Measurements from ENCODE around the gene SLC25A29.

The SLC25A29 gene

GRCh38 chr14:100279133-100279532 is 27.1 kb downstream of the SLC25A29 start:
- no peak for DNase-seq

- DNase-seq, result no peak
Measured at GRCh38 chr14:100278702-100279101, 27.5 kb downstream of the SLC25A29 start.

- no peak for DNase-seq
Measured at GRCh38 chr14:100275214-100275613, 31.0 kb downstream of the SLC25A29 start.

- DNase-seq, result no peak
Measured at GRCh38 chr14:100274250-100274649, 32.0 kb downstream of the SLC25A29 start.

- DNase-seq, result peak; percentile 4
Measured at GRCh38 chr14:100271247-100271939, 34.9 kb downstream of the SLC25A29 start.

- no peak for DNase-seq
Measured at GRCh38 chr14:100268591-100269207, 37.5 kb downstream of the SLC25A29 start.

DNA sequence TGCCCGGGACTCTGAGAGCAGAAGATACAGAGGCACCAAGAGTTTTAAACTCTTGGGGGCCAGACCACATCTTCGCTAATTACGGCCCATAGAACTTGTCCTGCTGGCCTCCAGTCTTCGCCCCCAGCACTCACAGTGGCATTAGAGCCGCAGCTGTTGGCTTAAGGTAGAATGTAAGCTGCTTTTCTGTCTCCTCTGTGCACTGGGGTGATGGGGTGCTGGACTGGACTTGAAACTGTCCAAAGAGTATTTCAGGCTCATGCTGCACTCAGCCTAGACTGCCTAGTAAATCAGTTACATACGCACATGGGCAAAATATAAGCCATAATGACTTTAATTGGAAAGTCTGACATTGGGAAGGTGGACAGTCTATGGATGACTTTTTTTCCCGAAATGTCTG is 38.3 kb downstream of the SLC25A29 start:
- no peak for DNase-seq

- DNase-seq, result no peak
Measured at GRCh38 chr14:100263141-100263540, 43.1 kb downstream of the SLC25A29 start.

DNA sequence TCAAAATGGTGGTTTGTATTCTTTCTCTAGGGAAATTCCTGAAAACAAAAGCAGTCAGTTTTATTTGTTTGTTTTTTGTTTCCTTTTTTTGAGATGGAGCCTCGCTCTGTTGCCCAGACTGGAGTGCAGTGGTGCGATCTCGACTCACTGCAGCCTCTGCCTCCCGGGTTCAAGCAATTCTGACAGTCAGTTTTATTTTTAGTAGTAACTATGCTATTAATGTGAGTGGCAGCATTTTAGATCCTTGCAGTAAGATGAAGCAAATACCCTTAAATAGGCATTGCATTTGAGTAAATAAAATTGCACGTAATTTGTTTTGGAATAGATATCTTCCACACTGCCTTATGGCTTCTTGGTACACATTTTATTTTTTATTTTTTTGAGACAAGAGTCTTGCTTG is 43.7 kb downstream of the SLC25A29 start:
- no peak for DNase-seq

DNA sequence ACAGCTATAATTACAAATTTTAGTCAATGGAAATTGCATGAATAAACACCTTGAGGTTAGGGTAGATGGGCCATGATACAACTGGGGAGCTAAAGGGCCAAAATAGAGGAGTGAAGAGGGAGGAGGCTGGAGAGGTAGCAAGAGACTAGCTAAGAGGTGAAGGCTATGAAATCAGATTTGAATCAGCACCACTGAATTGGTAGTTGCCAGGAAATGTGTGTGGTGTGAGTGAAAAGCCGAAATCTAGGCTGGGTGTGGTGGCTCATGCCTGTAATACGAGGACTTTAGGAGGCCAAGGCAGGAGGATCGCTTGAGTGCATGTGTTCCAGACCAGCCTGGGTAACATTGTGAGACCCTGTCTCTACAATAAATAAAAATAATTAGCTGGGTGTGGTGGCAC is 44.6 kb downstream of the SLC25A29 start:
- no peak for DNase-seq

- DNase-seq, result no peak
Measured at GRCh38 chr14:100256339-100256895, 49.8 kb downstream of the SLC25A29 start.

GRCh38 chr14:100252684-100253083 is 53.6 kb downstream of the SLC25A29 start:
- DNase-seq, result no peak

DNA sequence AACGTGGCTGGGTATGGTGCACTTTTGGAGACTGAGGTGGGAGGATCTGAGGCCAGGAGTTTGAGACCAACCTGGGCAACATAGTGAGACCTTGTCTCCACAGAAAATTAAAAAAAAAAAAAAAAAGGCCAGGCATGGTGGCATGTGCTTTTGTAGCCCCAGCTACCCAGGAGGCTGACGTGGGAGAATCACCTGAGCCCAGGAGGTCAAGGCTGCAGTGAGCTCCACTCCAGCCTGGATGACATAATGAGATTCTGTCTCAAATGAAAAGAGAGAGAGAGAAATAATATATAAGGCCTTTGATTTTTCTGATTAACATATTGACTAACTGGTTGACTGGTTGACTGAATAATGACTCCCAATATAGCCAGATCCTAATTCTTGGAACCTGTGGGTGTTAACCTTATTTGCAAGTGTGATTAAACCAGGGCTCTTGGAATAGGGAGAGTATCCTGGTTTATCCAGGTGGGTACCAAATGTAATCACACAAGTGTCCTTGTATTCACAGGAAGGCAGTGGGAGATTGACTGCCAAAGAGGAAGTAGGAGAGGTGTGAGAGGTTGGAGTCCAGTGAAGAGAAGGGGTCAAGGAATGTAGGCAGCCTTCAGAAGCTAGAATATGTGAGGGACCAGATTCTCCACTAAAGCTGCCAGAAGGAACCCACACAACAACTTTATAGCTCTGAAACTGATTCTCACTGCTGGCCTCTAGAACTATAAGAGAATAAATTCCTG is 55.3 kb downstream of the SLC25A29 start:
- no peak for DNase-seq

GRCh38 chr14:100246809-100247428 is 59.3 kb downstream of the SLC25A29 start:
- DNase-seq, result peak; percentile 55

DNA sequence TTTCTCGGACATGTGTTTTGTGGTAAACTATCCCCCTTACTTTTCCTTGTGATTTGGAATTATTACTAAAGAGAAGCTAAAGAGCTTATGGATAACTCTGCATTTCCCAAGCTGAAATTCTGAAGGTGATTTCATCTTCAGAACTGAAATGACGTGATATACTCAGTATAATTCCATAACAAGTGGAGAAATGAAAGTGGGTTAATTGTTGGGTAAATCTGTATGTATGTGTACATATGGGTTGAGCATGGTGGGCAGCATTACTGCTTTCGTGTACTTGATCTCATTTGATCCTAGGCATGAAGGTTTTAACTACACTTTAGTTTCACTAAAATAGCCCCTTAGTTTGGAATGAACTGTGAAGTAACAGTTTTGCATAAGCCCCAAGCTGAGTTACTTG is 63.2 kb downstream of the SLC25A29 start:
- no peak for DNase-seq

- no peak for DNase-seq
Measured at GRCh38 chr14:100241279-100241678, 65.0 kb downstream of the SLC25A29 start.
